Activated CD8-positive, alpha-beta T cell treated with anti-CD3 and anti-CD28 coated beads, Interleukin-2, amount 10 ng/mL, durations not matched to agents 7 days and 5 days (primary cell): Measurements from ENCODE around the gene TMEM233. TPM values are rescaled to one million over a fixed set of nuclear protein-coding genes. Genes with fewer than 3 reads are reported as not detected.

Experiments
- ATAC-seq: fragments of 150-1000 bp; cut with Tn5 transposase; one replicate; pipeline ENCODE4 v1.10.0; 2021; ENCODE audit warnings: moderate library complexity
- CTCF ChIA-PET: fragments of 350-600 bp; sonication (Branson Sonifier 250); formaldehyde crosslinking; loops from one replicate; lab custom pipeline; 2021; ENCODE audit warnings: antibody characterized with exemption; lab: Charles Lee
- POLR2A ChIA-PET: fragments of 350-600 bp; sonication (Branson Sonifier 250); formaldehyde crosslinking; loops from one replicate; lab custom pipeline; 2021; ENCODE audit warnings: antibody characterized with exemption; lab: Charles Lee
- DNase-seq: peaks from one replicate; pipeline ENCODE4 v3.0.0-alpha.2; 2020
- H3K27ac Mint-ChIP-seq: one replicate; pipeline ENCODE4 v1.8.0; 2021; ENCODE audit warnings: mild to moderate bottlenecking, mixed read lengths
- H3K27me3 Mint-ChIP-seq: one replicate; pipeline ENCODE4 v1.8.0; 2021; ENCODE audit warnings: low read depth, mixed read lengths
- H3K36me3 Mint-ChIP-seq: one replicate; pipeline ENCODE4 v1.8.0; 2021; ENCODE audit warnings: low read depth, mixed read lengths
- H3K4me1 Mint-ChIP-seq: one replicate; pipeline ENCODE4 v1.8.0; 2021; ENCODE audit warnings: low read depth, mixed read lengths
- H3K4me3 Mint-ChIP-seq: one replicate; pipeline ENCODE4 v1.8.0; 2021; ENCODE audit warnings: mild to moderate bottlenecking, mixed read lengths
- H3K9me3 Mint-ChIP-seq: one replicate; pipeline ENCODE4 v1.8.0; 2022; ENCODE audit warnings: mixed read lengths; ENCODE audit not compliant: insufficient read depth
- total RNA-seq, 2 experiments: library from RNA; stranded (reverse); gene quantifications; one replicate each; pipeline ENCODE4 v1.2.3, GENCODE V29; 2021

The TMEM233 gene
- total RNA-seq: not detected

GRCh38 chr12:119593578-119594398 lies at the start of gene TMEM233:
Gene TMEM233 (plus strand): TSS chr12:119593774. CDS start chr12:119593849, 75 bp downstream.
- CTCF ChIA-PET: no interaction called here
- H3K27ac Mint-ChIP-seq: no peak within 1 kb of the TSS
- no peak within 1 kb of the TSS for H3K4me3 Mint-ChIP-seq
- DNase-seq: no peak
- POLR2A ChIA-PET: no interaction called here
- peaks cover 6% of the 10 kb centered on the region for H3K36me3 Mint-ChIP-seq
- no peak for ATAC-seq
- H3K9me3 Mint-ChIP-seq: peaks cover 6% of the 10 kb centered on the region
- peaks cover 22% of the 10 kb centered on the region for H3K4me1 Mint-ChIP-seq
- H3K27me3 Mint-ChIP-seq: peaks cover 72% of the 10 kb centered on the region

GRCh38 chr12:119544765-119545625 lies 48.6 kb upstream of the TMEM233 start:
- H3K27ac Mint-ChIP-seq: no peak overlapping the region
- peak; percentile 70 for DNase-seq
- no peaks in the 10 kb centered on the region for H3K4me1 Mint-ChIP-seq
- H3K9me3 Mint-ChIP-seq: no peaks in the 10 kb centered on the region
- no peak overlapping the region for H3K4me3 Mint-ChIP-seq
- no peaks in the 10 kb centered on the region for H3K27me3 Mint-ChIP-seq
- ChIA-PET CTCF (interaction anchor here (0.6 to 6.6 kb wide), 9 partner anchors 12 to 1140 kb away, joined by 3 to 62 read pairs (median 3); no protein-coding TSS in a partner anchor), POLR2A (no interaction called here)
- H3K36me3 Mint-ChIP-seq: no peaks in the 10 kb centered on the region
- peak; percentile 69 for ATAC-seq

- ChIA-PET POLR2A (no interaction called here), CTCF (interaction anchor here (0.8 to 6.6 kb wide), 3 partner anchors 32 to 103 kb away, joined by 3 to 62 read pairs (median 4); no protein-coding TSS in a partner anchor)
- no peak for ATAC-seq
- DNase-seq: no peak
- Mint-ChIP-seq H3K4me1 (no peaks in the 10 kb centered on the region), H3K36me3 (no peaks in the 10 kb centered on the region), H3K9me3 (no peaks in the 10 kb centered on the region), H3K27me3 (peaks cover 3% of the 10 kb centered on the region), H3K4me3 (no peak overlapping the region), H3K27ac (no peak overlapping the region)
Measured at GRCh38 chr12:119546340-119546739, 47.2 kb upstream of the TMEM233 start.

GRCh38 chr12:119547001-119547400 lies 46.6 kb upstream of the TMEM233 start:
- ATAC-seq (no peak), DNase-seq (no peak)
- Mint-ChIP-seq H3K4me1 (no peaks in the 10 kb centered on the region), H3K27ac (no peak overlapping the region), H3K4me3 (no peak overlapping the region), H3K27me3 (peaks cover 3% of the 10 kb centered on the region), H3K36me3 (no peaks in the 10 kb centered on the region), H3K9me3 (no peaks in the 10 kb centered on the region)
- ChIA-PET CTCF (interaction anchor here (6.6 kb wide), 1 partner anchor 103 kb away, joined by 62 read pairs; no protein-coding TSS in a partner anchor), POLR2A (no interaction called here)

GRCh38 chr12:119556854-119557253 lies 36.7 kb upstream of the TMEM233 start:
- Mint-ChIP-seq H3K27me3 (peaks cover 3% of the 10 kb centered on the region), H3K4me3 (no peak overlapping the region), H3K9me3 (no peaks in the 10 kb centered on the region), H3K36me3 (no peaks in the 10 kb centered on the region), H3K27ac (no peak overlapping the region), H3K4me1 (no peaks in the 10 kb centered on the region)
- DNase-seq: no peak
- no peak for ATAC-seq
- ChIA-PET POLR2A (no interaction called here), CTCF (interaction anchor here (0.8 kb wide), 1 partner anchor 12 kb away, joined by 3 read pairs; no protein-coding TSS in a partner anchor)

GRCh38 chr12:119565404-119565803 lies 28.2 kb upstream of the TMEM233 start:
- H3K27me3 Mint-ChIP-seq: no peaks in the 10 kb centered on the region
- CTCF ChIA-PET: no interaction called here
- no peaks in the 10 kb centered on the region for H3K9me3 Mint-ChIP-seq

GRCh38 chr12:119570771-119571170 lies 22.8 kb upstream of the TMEM233 start:
- H3K4me3 Mint-ChIP-seq: no peak overlapping the region
- ATAC-seq: no peak
- no peak overlapping the region for H3K27ac Mint-ChIP-seq
- no peaks in the 10 kb centered on the region for H3K4me1 Mint-ChIP-seq
- H3K27me3 Mint-ChIP-seq: no peaks in the 10 kb centered on the region
- ChIA-PET POLR2A (no interaction called here), CTCF (no interaction called here)
- no peak for DNase-seq
- H3K9me3 Mint-ChIP-seq: no peaks in the 10 kb centered on the region
- H3K36me3 Mint-ChIP-seq: no peaks in the 10 kb centered on the region

More at GRCh38 chr12:119565404-119565803, 28.2 kb upstream of the TMEM233 start:
- POLR2A ChIA-PET: no interaction called here
- no peaks in the 10 kb centered on the region for H3K4me1 Mint-ChIP-seq
- H3K36me3 Mint-ChIP-seq: no peaks in the 10 kb centered on the region
- H3K27ac Mint-ChIP-seq: no peak overlapping the region
- DNase-seq (no peak), ATAC-seq (no peak)
- no peak overlapping the region for H3K4me3 Mint-ChIP-seq

GRCh38 chr12:119573086-119573485 lies 20.5 kb upstream of the TMEM233 start:
- Mint-ChIP-seq H3K4me3 (no peak overlapping the region), H3K4me1 (no peaks in the 10 kb centered on the region), H3K36me3 (no peaks in the 10 kb centered on the region), H3K27me3 (peaks cover 3% of the 10 kb centered on the region), H3K27ac (no peak overlapping the region), H3K9me3 (no peaks in the 10 kb centered on the region)
- CTCF ChIA-PET: no interaction called here
- POLR2A ChIA-PET: no interaction called here
- DNase-seq: no peak
- no peak for ATAC-seq

- no peak for DNase-seq
- H3K4me3 Mint-ChIP-seq: no peak overlapping the region
- POLR2A ChIA-PET: no interaction called here
- H3K36me3 Mint-ChIP-seq: no peaks in the 10 kb centered on the region
- no peak overlapping the region for H3K27ac Mint-ChIP-seq
- CTCF ChIA-PET: no interaction called here
- H3K27me3 Mint-ChIP-seq: peaks cover 3% of the 10 kb centered on the region
- no peaks in the 10 kb centered on the region for H3K4me1 Mint-ChIP-seq
- ATAC-seq: no peak
- H3K9me3 Mint-ChIP-seq: no peaks in the 10 kb centered on the region
Measured at GRCh38 chr12:119574255-119574654, 19.3 kb upstream of the TMEM233 start.

GRCh38 chr12:119576118-119576810 lies 17.3 kb upstream of the TMEM233 start:
- CTCF ChIA-PET: no interaction called here
- POLR2A ChIA-PET: no interaction called here
- Mint-ChIP-seq H3K9me3 (no peaks in the 10 kb centered on the region), H3K36me3 (no peaks in the 10 kb centered on the region), H3K27me3 (peaks cover 3% of the 10 kb centered on the region), H3K27ac (no peak overlapping the region), H3K4me3 (no peak overlapping the region), H3K4me1 (no peaks in the 10 kb centered on the region)
- DNase-seq (no peak), ATAC-seq (no peak)

- ChIA-PET POLR2A (no interaction called here), CTCF (no interaction called here)
- Mint-ChIP-seq H3K36me3 (no peaks in the 10 kb centered on the region), H3K27me3 (peaks cover 5% of the 10 kb centered on the region), H3K27ac (no peak overlapping the region), H3K4me1 (no peaks in the 10 kb centered on the region), H3K4me3 (no peak overlapping the region), H3K9me3 (no peaks in the 10 kb centered on the region)
- no peak for DNase-seq
- ATAC-seq: no peak
Measured at GRCh38 chr12:119576915-119577314, 16.7 kb upstream of the TMEM233 start.
